ENCODE data around the gene RNF220.
A peak's percentile ranks its signal among the peaks of the same experiment; 100 is the strongest.

RNF220 gene

DNA sequence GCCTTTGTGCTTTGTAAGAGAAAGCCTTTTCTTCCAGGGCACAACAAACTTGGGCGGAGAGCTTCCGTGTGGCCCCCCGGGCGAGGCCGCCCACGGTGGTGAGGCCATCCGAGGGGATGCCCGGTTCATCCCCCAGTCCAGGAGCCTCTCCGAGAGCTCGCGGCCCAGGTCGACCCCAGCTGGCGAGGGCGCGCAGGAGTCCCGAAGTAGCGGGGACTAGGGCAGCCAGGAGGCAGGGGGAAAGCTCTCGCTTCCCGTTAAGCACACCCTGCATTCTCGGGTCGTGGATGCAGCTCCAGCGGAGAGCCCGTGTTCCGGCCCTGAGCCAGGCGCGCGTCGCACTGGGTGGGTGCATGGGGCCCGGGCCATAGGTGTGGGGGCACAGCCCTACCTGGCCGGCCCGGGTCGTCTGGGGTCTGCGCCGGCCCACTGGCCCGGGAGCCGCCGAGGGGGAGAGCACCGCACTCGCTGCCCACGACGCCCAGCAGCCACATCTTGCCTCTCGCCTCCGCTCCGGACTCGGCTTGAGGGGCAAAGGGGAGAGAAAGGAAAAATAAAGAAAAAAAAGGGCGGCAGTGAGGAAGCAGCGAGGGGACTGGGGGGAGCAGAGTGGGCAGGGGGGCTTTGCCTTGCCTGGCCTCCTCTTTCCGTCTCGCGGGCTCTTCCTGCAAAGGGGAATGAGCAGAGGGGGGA, 1.8 kb downstream of the RNF220 start:
- no peaks in the 10 kb centered on the region for H3K36me3 ChIP-seq (ENCODE audit: control insufficient read depth in 2 of 2, insufficient read depth in 1 of 2, low read length in 2 of 2)
- no peak overlapping the region; the same call in 1 of the 2 replicates for H3K27ac ChIP-seq (ENCODE audit: extremely low read depth, low read depth, low read length)
- CTCF ChIA-PET: no interaction called here
- H3K9me3 ChIP-seq (ENCODE audit: control insufficient read depth, insufficient read depth, low read depth, low read length): no peaks in the 10 kb centered on the region
- H3K4me1 ChIP-seq (ENCODE audit: control insufficient read depth, insufficient read depth, low read length): no peaks in the 10 kb centered on the region
- POLR2A ChIA-PET: interaction anchor here (0.6 kb wide), 1 partner anchor 165 kb away, joined by 5 read pairs; no protein-coding TSS in a partner anchor
- TF ChIP-seq ZBTB44 (tag by site-specific recombination; IDR thresholded peaks at IDR 0.05): no peak
- no peak for TF ChIP-seq ZNF610 (tag by site-specific recombination; IDR thresholded peaks at IDR 0.05; ENCODE audit: borderline replicate concordance)
- TF ChIP-seq ZNF426 (tag by site-specific recombination; IDR thresholded peaks at IDR 0.05): no peak
- TF ChIP-seq, protein P1, sequence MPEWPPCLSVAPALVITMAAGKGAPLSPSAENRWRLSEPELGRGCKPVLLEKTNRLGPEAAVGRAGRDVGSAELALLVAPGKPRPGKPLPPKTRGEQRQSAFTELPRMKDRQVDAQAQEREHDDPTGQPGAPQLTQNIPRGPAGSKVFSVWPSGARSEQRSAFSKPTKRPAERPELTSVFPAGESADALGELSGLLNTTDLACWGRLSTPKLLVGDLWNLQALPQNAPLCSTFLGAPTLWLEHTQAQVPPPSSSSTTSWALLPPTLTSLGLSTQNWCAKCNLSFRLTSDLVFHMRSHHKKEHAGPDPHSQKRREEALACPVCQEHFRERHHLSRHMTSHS (tag by site-specific recombination; IDR thresholded peaks at IDR 0.05): no peak
- no peak for TF ChIP-seq ZNF658 (tag by site-specific recombination; IDR thresholded peaks at IDR 0.05)
- TF ChIP-seq ZNF677 (tag by site-specific recombination; IDR thresholded peaks at IDR 0.05): no peak
- no peak for TF ChIP-seq ZNF132 (tag by site-specific recombination; IDR thresholded peaks at IDR 0.05; ENCODE audit: borderline replicate concordance)
- no peak for TF ChIP-seq ZNF350 (tag by site-specific recombination; IDR thresholded peaks at IDR 0.05)
- H3K4me3 ChIP-seq (ENCODE audit: low read depth, low read length): peak overlapping the region; percentile 80

DNA sequence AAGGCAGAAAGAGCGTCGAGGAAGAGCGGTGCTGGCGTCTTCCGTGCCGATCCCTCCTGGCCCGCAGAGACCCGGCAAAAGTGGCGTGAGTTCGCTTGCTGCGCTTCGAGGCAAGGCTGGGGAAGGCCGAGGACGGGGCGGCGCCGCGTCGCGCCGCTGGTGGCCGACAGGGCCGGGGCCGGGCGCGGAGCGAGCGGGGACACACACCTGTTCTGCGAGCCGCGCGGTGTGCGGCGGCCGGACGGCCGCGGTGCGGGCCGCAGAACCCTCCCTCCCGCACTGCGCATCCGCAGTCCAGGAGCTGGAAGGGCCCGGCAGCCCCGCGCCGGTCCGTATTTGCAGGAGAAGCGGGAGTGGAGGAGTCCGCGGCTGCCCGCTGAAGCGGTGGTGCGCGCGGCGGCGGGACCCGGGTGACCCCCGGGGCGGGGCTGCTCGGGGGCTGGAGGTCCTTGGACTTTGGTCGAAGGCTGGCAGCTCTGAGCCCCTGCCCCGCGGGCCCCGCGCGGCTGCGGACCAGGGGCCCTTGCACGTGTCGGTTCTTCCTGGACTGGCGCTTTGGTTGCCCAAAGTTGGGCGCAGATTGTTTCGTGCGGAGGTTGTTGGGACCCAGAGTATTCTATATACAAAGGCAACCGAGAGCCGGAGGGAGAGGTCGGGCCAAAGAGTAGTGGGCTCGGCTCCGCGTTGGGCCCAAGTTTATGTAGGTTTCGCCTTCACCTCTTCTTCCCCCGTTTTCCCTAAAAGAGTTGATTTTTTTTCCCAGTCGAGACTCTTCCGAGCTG, 2.6 kb downstream of the RNF220 start:
- H3K27ac ChIP-seq (ENCODE audit: extremely low read depth, low read depth, low read length): no peak overlapping the region
- TF ChIP-seq ZNF433 (tag by site-specific recombination; IDR thresholded peaks at IDR 0.05; ENCODE audit: low read depth) (no peak), ZNF146 (tag by site-specific recombination; IDR thresholded peaks at IDR 0.05) (no peak), ZNF404 (tag by site-specific recombination; IDR thresholded peaks at IDR 0.05) (no peak), ZNF837 (tag by site-specific recombination; IDR thresholded peaks at IDR 0.05) (no peak), ZBTB26 (tag by site-specific recombination; optimal IDR thresholded peaks at IDR 0.05) (no peak), ZNF138 (tag by site-specific recombination; IDR thresholded peaks at IDR 0.05; ENCODE audit: borderline replicate concordance) (no peak), ZNF561 (tag by site-specific recombination; IDR thresholded peaks at IDR 0.05; ENCODE audit: borderline replicate concordance) (no peak), ZNF202 (tag by site-specific recombination; IDR thresholded peaks at IDR 0.05; ENCODE audit: borderline replicate concordance) (no peak), HOXD13 (CRISPR knock-in tag; IDR thresholded peaks at IDR 0.05; ENCODE audit: borderline replicate concordance) (no peak), ZNF341 (tag by site-specific recombination; IDR thresholded peaks at IDR 0.05; ENCODE audit: low read depth) (no peak), ZBTB44 (tag by site-specific recombination; IDR thresholded peaks at IDR 0.05) (no peak), ZNF155 (tag by site-specific recombination; IDR thresholded peaks at IDR 0.05) (no peak), ZNF239 (tag by site-specific recombination; IDR thresholded peaks at IDR 0.05) (no peak), ZNF19 (tag by site-specific recombination; IDR thresholded peaks at IDR 0.05; ENCODE audit: low read depth) (no peak), BCL11A (tag by site-specific recombination; IDR thresholded peaks at IDR 0.05; ENCODE audit: low read depth) (no peak), ZNF555 (tag by site-specific recombination; conservative IDR thresholded peaks at IDR 0.05) (no peak), ZNF354C (tag by site-specific recombination; IDR thresholded peaks at IDR 0.05; ENCODE audit: borderline replicate concordance, low read depth) (no peak), GLIS1 (tag by site-specific recombination; IDR thresholded peaks at IDR 0.05) (no peak), ZNF121 (tag by site-specific recombination; IDR thresholded peaks at IDR 0.05) (no peak), ZNF266 (tag by site-specific recombination; IDR thresholded peaks at IDR 0.05; ENCODE audit: low read depth) (no peak)
- peaks cover 0 to 6% of the 10 kb centered on the region in 2 experiments; a peak in 1 of 3 replicates for H3K36me3 ChIP-seq (ENCODE audit: control insufficient read depth in 2 of 2, insufficient read depth in 1 of 2, low read length in 2 of 2)
- ChIA-PET CTCF (interaction anchor here (0.9 kb wide), 1 partner anchor 187 kb away, joined by 3 read pairs; no protein-coding TSS in a partner anchor), POLR2A (no interaction called here)
- no peaks in the 10 kb centered on the region for H3K9me3 ChIP-seq (ENCODE audit: control insufficient read depth, insufficient read depth, low read depth, low read length)
- no peaks in the 10 kb centered on the region for H3K4me1 ChIP-seq (ENCODE audit: control insufficient read depth, insufficient read depth, low read length)
- no peak overlapping the region for H3K4me3 ChIP-seq (ENCODE audit: low read depth, low read length)
